Measurements from ENCODE around the gene IL25.

IL25 gene

DNA sequence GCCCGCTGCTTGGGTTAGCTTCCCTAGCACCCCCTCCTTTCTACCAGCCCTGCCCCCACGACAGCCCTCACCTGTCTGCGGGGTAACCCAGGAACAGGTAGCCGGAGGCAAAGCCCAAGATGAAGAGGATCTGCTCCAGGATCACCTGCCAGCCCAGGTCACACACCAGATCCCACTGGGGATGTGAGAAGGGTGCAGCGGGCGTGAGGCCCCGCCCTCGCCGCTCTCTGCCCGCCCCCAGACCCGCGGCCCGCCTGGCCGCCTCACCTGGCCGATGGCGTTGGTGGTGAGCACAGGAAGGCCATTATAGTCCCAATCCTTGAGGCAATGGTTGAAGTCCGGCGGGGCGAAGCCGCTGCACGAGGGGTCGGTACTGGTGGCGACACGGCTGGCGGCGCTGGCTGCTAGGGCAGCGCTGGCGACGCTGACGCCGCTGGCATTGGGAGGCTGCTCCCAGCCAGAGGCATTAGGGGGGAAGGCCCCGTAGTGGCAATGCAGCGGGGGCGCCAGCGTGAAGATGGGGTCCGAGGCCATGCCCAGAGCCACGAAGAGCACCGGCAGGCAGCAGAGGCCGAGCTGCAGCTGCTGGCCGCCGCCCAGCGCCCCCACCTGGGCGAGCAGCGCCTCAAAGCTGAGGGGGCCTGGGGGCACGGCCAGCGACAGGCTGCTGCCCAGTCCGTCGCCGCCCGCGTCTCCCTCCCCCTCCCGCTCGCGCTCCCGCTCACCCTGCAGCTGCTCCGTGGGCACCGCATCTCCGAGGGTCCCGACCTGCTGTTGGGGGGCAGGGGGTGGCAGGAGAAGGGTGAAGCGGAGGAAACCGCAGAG, 20.7 kb upstream of the IL25 start:
- Histone ChIP-seq H3K4me2 (ENCODE audit: insufficient read depth, low read length, poor library complexity, severe bottlenecking) (peak overlapping the region; percentile 99), H3K14ac (ENCODE audit: low read length) (peak overlapping the region; percentile 97), H3K23ac (ENCODE audit: low read depth, low read length, poor library complexity) (peak overlapping the region; percentile 75), H3K9ac (ENCODE audit: low read depth, low read length, poor library complexity) (peak overlapping the region; percentile 99), H3K18ac (ENCODE audit: low read length) (peak overlapping the region; percentile 99), H2BK5ac (ENCODE audit: low read length) (peak overlapping the region; percentile 85), H2BK15ac (ENCODE audit: low read length) (peak overlapping the region; percentile 40), H3K27me3 (ENCODE audit: control insufficient read depth in 3 of 3, insufficient read depth in 3 of 3, low read depth in 1 of 3, low read length in 3 of 3) (peaks cover 0 to 3% (median 0%) of the 10 kb centered on the region in 3 experiments), H2AFZ (ENCODE audit: low read length) (peak overlapping the region; percentile 94), H3K4me1 (ENCODE audit: control insufficient read depth in 2 of 2, insufficient read depth in 1 of 2, low read depth in 1 of 2, low read length in 2 of 2) (peaks cover 0 to 9% of the 10 kb centered on the region in 2 donors), H2BK12ac (ENCODE audit: low read length) (peak overlapping the region; percentile 48), H3K27ac (replicated peaks; ENCODE audit: low read length) (no peak overlapping the region), H3K9me3 (replicated peaks in 1 of 2; ENCODE audit: control insufficient read depth in 2 of 2, insufficient read depth in 1 of 2, low read depth in 1 of 2, low read length in 2 of 2) (no peaks in the 10 kb centered on the region), H2AK5ac (ENCODE audit: low read depth, low read length) (peak overlapping the region; percentile 66), H3K36me3 (replicated peaks in 1 of 2; ENCODE audit: control insufficient read depth in 2 of 2, insufficient read depth in 2 of 2, low read length in 2 of 2) (peaks cover 11 to 23% of the 10 kb centered on the region in 2 donors), H4K91ac (ENCODE audit: low read depth, low read length, poor library complexity) (peak overlapping the region; percentile 48), H3K79me1 (ENCODE audit: low read depth, low read length) (no peaks in the 10 kb centered on the region), H2BK120ac (ENCODE audit: low read depth, low read length) (peak overlapping the region; percentile 25), H4K8ac (ENCODE audit: low read depth, low read length) (no peak overlapping the region), H3K4me3 (ENCODE audit: low read length in 2 of 2) (peak overlapping the region; percentile 70 to 92), H3K4ac (ENCODE audit: low read length) (peak overlapping the region; percentile 40)
- no CpG with 5 or more reads among the region's 61 CpGs for WGBS, 2 donors (ENCODE audit: extremely low coverage in 2 of 2, insufficient read length in 2 of 2, insufficient replicate concordance in 1 of 2)
- peak; percentile 41 for DNase-seq (ENCODE audit: low spot score)

DNA sequence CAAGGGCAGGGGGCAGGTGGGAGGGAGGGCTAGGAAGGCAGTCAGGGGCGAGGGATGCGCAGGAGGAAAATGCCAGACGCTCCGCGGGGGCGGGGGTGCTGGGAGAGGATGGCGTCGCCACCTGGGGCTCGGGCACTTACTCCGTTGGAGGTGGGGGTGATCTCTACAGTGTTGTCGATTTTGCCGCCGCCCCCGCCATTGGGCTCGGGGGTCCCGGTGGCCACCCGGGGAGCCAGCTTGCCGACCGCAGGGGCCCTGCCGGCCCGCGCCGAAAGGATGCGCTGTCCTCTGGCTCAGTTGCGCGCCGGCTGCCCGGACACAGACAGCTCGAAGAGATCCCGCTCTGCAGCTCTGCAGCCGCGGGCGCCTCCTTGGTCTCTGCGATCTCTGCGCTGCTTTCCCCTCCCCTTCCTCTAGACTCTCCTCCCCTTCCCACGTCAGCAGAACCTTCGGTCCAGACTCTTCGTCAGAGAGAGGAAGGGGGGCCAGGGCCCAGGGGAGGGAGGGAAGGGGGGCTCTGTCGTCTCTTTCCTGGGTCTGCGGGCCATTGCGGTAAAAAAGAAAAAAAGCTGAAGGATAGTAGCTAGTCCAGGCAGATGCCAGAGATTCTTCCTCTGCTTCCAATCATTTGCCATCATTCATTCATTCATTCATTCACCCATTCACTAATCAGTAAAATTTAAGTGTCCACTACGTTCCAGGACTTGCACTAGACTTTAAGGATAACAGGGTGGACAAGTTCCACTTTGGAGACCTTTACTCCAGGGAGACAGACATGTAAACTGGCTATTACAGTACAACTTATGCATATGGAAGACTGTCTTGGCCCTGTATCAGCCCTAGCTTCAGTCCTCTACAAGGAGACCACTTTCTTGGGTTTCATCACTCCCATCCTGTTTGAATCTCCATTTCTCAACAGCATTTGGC, 19.8 kb upstream of the IL25 start, which contains the start of gene SLC22A17:
TSS of gene SLC22A17 (minus strand) at position 382 of the 927 bp plus-strand sequence.
- Histone ChIP-seq H3K14ac (ENCODE audit: low read length) (peak within 1 kb of the TSS; percentile 97), H3K27ac (replicated peaks; ENCODE audit: low read length) (peak within 1 kb of the TSS; percentile 56)
- no CpG with 5 or more reads among the region's 42 CpGs for WGBS, 2 donors (ENCODE audit: extremely low coverage in 2 of 2, insufficient read length in 2 of 2, insufficient replicate concordance in 1 of 2)

GRCh38 chr14:23353433-23353780, 19.2 kb upstream of the IL25 start:
- Histone ChIP-seq H4K8ac (ENCODE audit: low read depth, low read length) (no peak overlapping the region), H3K18ac (ENCODE audit: low read length) (no peak overlapping the region), H2BK15ac (ENCODE audit: low read length) (no peak overlapping the region), H3K14ac (ENCODE audit: low read length) (no peak overlapping the region), H3K9ac (ENCODE audit: low read depth, low read length, poor library complexity) (no peak overlapping the region), H2AK5ac (ENCODE audit: low read depth, low read length) (no peak overlapping the region), H2BK12ac (ENCODE audit: low read length) (no peak overlapping the region), H3K4me3 (ENCODE audit: low read length in 2 of 2) (no peak overlapping the region), H3K23ac (ENCODE audit: low read depth, low read length, poor library complexity) (no peak overlapping the region), H2AFZ (ENCODE audit: low read length) (peak overlapping the region; percentile 94), H2BK5ac (ENCODE audit: low read length) (no peak overlapping the region), H3K4me1 (ENCODE audit: control insufficient read depth in 2 of 2, insufficient read depth in 1 of 2, low read depth in 1 of 2, low read length in 2 of 2) (peaks cover 0 to 9% of the 10 kb centered on the region in 2 donors), H3K79me1 (ENCODE audit: low read depth, low read length) (no peaks in the 10 kb centered on the region), H3K9me3 (replicated peaks in 1 of 2; ENCODE audit: control insufficient read depth in 2 of 2, insufficient read depth in 1 of 2, low read depth in 1 of 2, low read length in 2 of 2) (no peaks in the 10 kb centered on the region), H3K36me3 (replicated peaks in 1 of 2; ENCODE audit: control insufficient read depth in 2 of 2, insufficient read depth in 2 of 2, low read length in 2 of 2) (peaks cover 15 to 38% of the 10 kb centered on the region in 2 donors), H3K27me3 (ENCODE audit: control insufficient read depth in 3 of 3, insufficient read depth in 3 of 3, low read depth in 1 of 3, low read length in 3 of 3) (peaks cover 0 to 3% (median 0%) of the 10 kb centered on the region in 3 experiments), H2BK120ac (ENCODE audit: low read depth, low read length) (no peak overlapping the region), H3K4me2 (ENCODE audit: insufficient read depth, low read length, poor library complexity, severe bottlenecking) (no peak overlapping the region), H3K4ac (ENCODE audit: low read length) (no peak overlapping the region), H4K91ac (ENCODE audit: low read depth, low read length, poor library complexity) (no peak overlapping the region), H3K27ac (replicated peaks; ENCODE audit: low read length) (no peak overlapping the region)
- WGBS, 2 donors (ENCODE audit: extremely low coverage in 2 of 2, insufficient read length in 2 of 2, insufficient replicate concordance in 1 of 2) = no CpG with 5 or more reads among the region's 5 CpGs
- no peak for DNase-seq (ENCODE audit: low spot score)

More for the DNA sequence above, 19.8 kb upstream of the IL25 start, which contains the start of gene SLC22A17:
- H2BK120ac ChIP-seq (ENCODE audit: low read depth, low read length) = peak within 1 kb of the TSS; percentile 25
- H4K91ac ChIP-seq (ENCODE audit: low read depth, low read length, poor library complexity) = peak within 1 kb of the TSS; percentile 48
- peak within 1 kb of the TSS; percentile 40 for H3K4ac ChIP-seq (ENCODE audit: low read length)
- peak within 1 kb of the TSS; percentile 99 for H3K4me2 ChIP-seq (ENCODE audit: insufficient read depth, low read length, poor library complexity, severe bottlenecking)
- peak within 1 kb of the TSS; percentile 48 for H2BK12ac ChIP-seq (ENCODE audit: low read length)
- H3K23ac ChIP-seq (ENCODE audit: low read depth, low read length, poor library complexity) = peak within 1 kb of the TSS; percentile 75
- peaks cover 0 to 9% of the 10 kb centered on the region in 2 donors for H3K4me1 ChIP-seq (ENCODE audit: control insufficient read depth in 2 of 2, insufficient read depth in 1 of 2, low read depth in 1 of 2, low read length in 2 of 2)
- peaks cover 0 to 3% (median 0%) of the 10 kb centered on the region in 3 experiments for H3K27me3 ChIP-seq (ENCODE audit: control insufficient read depth in 3 of 3, insufficient read depth in 3 of 3, low read depth in 1 of 3, low read length in 3 of 3)
- H4K8ac ChIP-seq (ENCODE audit: low read depth, low read length) = no peak within 1 kb of the TSS
- peak within 1 kb of the TSS; percentile 40 for H2BK15ac ChIP-seq (ENCODE audit: low read length)
- peak within 1 kb of the TSS; percentile 99 for H3K9ac ChIP-seq (ENCODE audit: low read depth, low read length, poor library complexity)
- peak; percentile 82 for DNase-seq (ENCODE audit: low spot score)
- H3K79me1 ChIP-seq (ENCODE audit: low read depth, low read length) = no peaks in the 10 kb centered on the region
- peak within 1 kb of the TSS; percentile 85 for H2BK5ac ChIP-seq (ENCODE audit: low read length)
- H3K36me3 ChIP-seq (replicated peaks in 1 of 2; ENCODE audit: control insufficient read depth in 2 of 2, insufficient read depth in 2 of 2, low read length in 2 of 2) = peaks cover 13 to 32% of the 10 kb centered on the region in 2 donors
- no peaks in the 10 kb centered on the region for H3K9me3 ChIP-seq (replicated peaks in 1 of 2; ENCODE audit: control insufficient read depth in 2 of 2, insufficient read depth in 1 of 2, low read depth in 1 of 2, low read length in 2 of 2)
- H2AK5ac ChIP-seq (ENCODE audit: low read depth, low read length) = peak within 1 kb of the TSS; percentile 66
- peak within 1 kb of the TSS; percentile 94 for H2AFZ ChIP-seq (ENCODE audit: low read length)
- H3K4me3 ChIP-seq (ENCODE audit: low read length in 2 of 2) = peak within 1 kb of the TSS; percentile 70 to 92
- H3K18ac ChIP-seq (ENCODE audit: low read length) = peak within 1 kb of the TSS; percentile 99
